A673 (cell line): ENCODE data around the gene LRP1-AS.

Experiments used
- CTCF ChIP-seq: fragments of 300-800, 200-600 bp; sonication (generic); conservative IDR thresholded peaks from 2 replicates; pipeline ENCODE4 v1.5.1; 2017; ENCODE audit warnings: low read depth, mild to moderate bottlenecking, antibody characterized with exemption, low read length, moderate library complexity, mixed read lengths
- EZH2 ChIP-seq: fragments of 200-600 bp; sonication (generic); IDR thresholded peaks from 2 replicates; pipeline ENCODE4 v1.6.1; 2017; ENCODE audit warnings: borderline replicate concordance, low read depth, mild to moderate bottlenecking, mixed read lengths, antibody characterized with exemption, low read length; ENCODE audit not compliant: poor library complexity, severe bottlenecking

DNA sequence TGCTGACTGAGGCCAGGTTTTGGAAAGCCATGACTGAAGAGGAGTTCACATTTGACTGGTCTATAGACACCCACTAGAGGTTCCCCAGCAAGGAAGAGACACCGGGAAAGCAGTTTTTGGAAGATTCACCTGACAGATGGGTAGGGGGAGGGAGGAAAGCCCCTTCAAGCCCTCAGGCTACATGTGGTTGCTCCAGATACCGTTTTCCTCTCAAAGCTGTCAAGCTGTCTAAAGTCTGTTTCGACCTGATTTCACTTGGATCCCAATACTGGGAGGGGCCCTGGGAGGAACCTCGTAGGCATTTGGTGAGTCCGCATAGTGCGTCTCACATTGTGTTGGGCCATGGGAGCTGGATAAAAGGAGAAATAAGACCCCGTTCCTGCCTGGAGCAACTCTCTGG lies 20.9 kb downstream of the LRP1-AS start:
- no peak for TF ChIP-seq CTCF
- TF ChIP-seq EZH2 = no peak
